Coronary artery (tissue), 2 donors: Measurements from ENCODE around the gene ZNF580.

Experiments
- DNase-seq: peaks from one replicate; pipeline ENCODE4 v3.0.0-alpha.2; 2017; ENCODE audit warnings: low spot score
- H3K27ac ChIP-seq, 2 donors: fragments of 200-600 bp; sonication (generic); one replicate each; pipeline ENCODE4 v1.5.1; 2016 to 2019
- H3K4me3 ChIP-seq: fragments of 200-600 bp; sonication (generic); 2 replicates; pipeline ENCODE4 v1.5.1; 2016; ENCODE audit warnings: mild to moderate bottlenecking, moderate library complexity
- CTCF ChIP-seq: fragments of 200-600 bp; sonication (generic); IDR thresholded peaks from one replicate; pipeline ENCODE4 v1.5.1; 2019; ENCODE audit warnings: antibody characterized with exemption

ZNF580 gene

GRCh38 chr19:55683449-55684261, 42.9 kb downstream of the ZNF580 start:
- no peak overlapping the region for H3K27ac ChIP-seq
- no peak overlapping the region for H3K4me3 ChIP-seq
- no peak for DNase-seq
- no peak for TF ChIP-seq CTCF

GRCh38 chr19:55684946-55685681, 44.3 kb downstream of the ZNF580 start:
- Histone ChIP-seq H3K4me3 (no peak overlapping the region), H3K27ac (no peak overlapping the region)
- no peak for TF ChIP-seq CTCF
- DNase-seq = no peak

GRCh38 chr19:55685776-55686175, 45.0 kb downstream of the ZNF580 start:
- no peak for TF ChIP-seq CTCF
- DNase-seq = no peak
- no peak overlapping the region for H3K27ac ChIP-seq
- no peak overlapping the region for H3K4me3 ChIP-seq

- Histone ChIP-seq H3K27ac (no peak overlapping the region), H3K4me3 (no peak overlapping the region)
- no peak for TF ChIP-seq CTCF
- DNase-seq = no peak
Measured at GRCh38 chr19:55686311-55687050, 45.7 kb downstream of the ZNF580 start.

GRCh38 chr19:55687281-55688201, 46.7 kb downstream of the ZNF580 start:
- no peak for TF ChIP-seq CTCF
- no peak overlapping the region for H3K4me3 ChIP-seq
- no peak overlapping the region for H3K27ac ChIP-seq
- DNase-seq = no peak

GRCh38 chr19:55688422-55689218, 47.8 kb downstream of the ZNF580 start:
- TF ChIP-seq CTCF = no peak
- Histone ChIP-seq H3K27ac (no peak overlapping the region), H3K4me3 (no peak overlapping the region)
- DNase-seq = no peak
